GM19239 (cell line): ENCODE measurements around the gene DUSP5.
A peak's percentile ranks its signal among the peaks of the same experiment; 100 is the strongest.
"Not testable (repeated sequence)": the region's sequence is repeated elsewhere in the genome, so short reads cannot be mapped to it uniquely, and the experiment has no call there.

Experiments
- DNase-seq: peaks from one replicate; pipeline ENCODE4 v3.0.0; 2011; ENCODE audit warnings: low spot score; ENCODE audit not compliant: insufficient read length
- FAIRE-seq: peaks from 2 replicates; lab custom pipeline; 2011; peaks lifted over from hg19 to GRCh38; lab: Jason Lieb, UNC

DUSP5 gene

DNA sequence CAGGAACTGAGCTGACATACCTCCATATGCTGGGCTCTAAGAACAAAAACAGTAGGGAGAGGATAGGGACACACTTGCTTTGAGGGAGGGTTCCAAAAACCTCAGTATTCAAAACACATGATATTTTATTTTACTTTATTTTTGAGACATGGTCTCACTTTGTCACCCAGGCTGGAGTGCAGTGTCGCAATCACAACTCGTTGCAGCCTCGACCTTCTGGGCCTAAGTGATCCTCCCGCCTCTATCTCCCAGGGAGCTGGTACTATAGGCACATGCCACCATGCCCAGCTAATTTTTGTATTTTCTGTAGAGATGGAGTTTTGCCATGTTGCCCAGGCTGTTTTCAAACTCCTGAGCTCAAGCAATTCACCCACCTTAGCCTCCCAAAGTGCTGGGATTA is 34.9 kb downstream of the DUSP5 start:
- FAIRE-seq, DNase-seq: not testable (repeated sequence)

DNA sequence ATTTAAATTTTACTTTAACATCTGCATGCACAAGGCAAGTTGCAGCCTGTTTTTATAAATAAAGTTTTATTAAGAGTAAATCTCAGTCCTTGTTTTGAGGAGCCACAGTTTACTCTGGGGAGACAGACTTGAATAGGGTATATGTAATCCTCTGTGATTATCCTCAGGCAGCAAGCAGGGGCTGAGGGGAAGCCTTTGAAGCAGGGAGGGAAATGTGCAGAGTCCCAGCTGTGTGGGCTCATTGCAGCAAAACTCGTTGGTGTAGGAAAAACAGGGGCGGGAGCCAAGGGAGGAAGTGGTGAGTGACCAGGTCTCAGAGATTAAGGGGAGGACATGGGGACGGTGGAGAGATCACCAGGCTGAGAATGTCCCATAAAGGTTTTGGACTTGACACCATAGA is 35.4 kb downstream of the DUSP5 start:
- FAIRE-seq, result peak; percentile 73
- DNase-seq, result no peak

DNA sequence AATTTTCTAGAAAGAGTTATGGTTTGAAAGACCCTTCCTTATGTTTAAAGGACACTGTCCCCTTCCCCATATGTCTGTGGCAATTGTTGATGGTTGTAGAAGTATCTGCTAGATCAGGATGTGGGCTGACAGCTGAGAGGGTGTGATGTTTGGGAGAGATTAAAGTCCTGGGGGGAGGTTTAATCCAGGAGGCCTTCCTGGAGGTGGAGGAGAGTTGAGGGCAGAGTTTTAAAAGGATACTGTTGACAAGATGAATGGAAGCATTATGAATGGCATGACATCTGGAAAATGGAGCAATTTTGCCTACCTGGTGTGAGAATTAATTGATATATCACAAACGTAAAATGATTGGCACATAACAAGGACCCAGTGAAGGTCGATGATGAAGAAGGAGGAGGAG is 36.9 kb downstream of the DUSP5 start:
- DNase-seq (no peak), FAIRE-seq (no peak)

DNA sequence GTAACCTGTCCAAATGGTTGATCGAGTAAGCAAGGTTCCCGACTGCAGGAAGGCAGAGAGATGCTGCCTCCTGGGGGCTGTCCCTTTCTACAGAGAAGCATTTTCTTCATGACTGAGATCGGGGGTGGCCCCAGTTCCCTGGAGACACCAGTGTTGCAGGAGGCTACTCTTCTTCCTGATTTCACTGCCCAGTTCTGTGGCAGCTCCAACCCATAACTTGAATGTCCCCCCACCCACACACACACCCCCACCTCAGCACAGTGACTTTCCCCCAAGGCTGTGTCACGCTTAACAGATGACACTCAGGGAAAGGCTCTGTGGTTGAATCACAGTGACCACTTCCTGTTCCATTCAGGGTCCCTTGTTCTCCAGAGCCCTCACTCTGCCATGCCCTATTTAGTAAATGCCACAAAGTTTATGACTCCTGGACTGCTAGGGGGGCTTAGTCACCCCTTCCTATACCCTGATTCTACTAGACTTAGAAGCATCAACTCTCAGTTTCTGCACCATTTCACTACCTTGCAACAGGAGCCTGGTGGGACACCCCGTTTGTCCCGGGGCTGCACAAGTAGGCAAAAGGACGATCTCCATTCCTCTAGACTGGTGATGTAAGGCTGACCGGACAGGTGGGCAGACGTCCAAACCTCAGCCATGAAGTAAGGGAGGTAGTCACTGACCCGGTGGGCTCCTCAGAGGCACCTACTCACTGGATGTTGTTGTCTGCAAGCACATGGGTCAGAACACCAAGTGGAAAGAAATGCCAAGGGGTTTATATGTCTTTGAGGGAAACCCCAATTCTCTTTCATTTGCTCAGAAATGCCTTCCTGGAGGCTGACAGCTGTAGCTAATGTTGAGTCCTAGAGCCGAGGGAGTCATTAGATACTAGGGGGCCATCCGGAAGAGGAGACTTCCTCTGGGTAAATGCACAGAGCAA is 38.5 kb downstream of the DUSP5 start:
- FAIRE-seq, result peak; percentile 96
- DNase-seq, result no peak

DNA sequence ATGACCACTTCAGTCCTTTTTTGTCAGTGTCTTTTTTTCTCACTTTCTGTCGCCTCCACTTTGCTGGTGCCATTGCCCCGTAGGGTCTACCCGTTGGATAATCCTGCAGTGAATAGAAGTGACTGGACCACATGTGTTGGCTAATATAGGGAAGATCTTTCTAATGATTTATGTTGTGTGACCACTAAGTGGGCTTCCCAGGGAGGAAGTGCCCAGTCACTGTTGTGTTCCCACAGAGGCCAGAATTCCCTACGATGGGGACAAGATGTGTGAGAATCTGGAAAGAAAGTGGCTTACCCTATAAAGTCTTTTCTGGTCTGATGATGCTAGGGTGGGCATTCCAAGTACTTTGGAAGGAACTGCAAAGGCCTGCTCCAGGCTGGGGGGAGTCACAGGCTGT is 41.4 kb downstream of the DUSP5 start:
- no peak for FAIRE-seq
- no peak for DNase-seq

DNA sequence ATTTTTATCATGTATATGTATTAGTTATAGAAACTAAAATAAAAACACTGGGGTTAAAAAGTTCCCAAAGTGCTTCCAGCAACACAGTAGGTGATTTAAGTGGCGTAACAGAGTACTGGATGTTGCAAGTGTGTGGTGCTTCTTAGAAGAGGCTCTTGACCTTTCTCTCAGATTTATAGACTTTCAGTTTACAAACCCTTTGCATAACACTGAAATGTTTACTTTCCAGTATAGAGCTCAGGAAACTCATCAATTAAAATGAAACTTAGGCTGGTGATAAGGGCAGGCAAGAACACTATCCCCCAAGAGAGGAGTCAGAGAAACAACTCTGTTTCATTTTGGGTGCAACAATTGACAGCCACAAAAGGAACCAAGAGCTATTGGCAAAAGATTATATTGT is 42.3 kb downstream of the DUSP5 start:
- DNase-seq, result no peak

DNA sequence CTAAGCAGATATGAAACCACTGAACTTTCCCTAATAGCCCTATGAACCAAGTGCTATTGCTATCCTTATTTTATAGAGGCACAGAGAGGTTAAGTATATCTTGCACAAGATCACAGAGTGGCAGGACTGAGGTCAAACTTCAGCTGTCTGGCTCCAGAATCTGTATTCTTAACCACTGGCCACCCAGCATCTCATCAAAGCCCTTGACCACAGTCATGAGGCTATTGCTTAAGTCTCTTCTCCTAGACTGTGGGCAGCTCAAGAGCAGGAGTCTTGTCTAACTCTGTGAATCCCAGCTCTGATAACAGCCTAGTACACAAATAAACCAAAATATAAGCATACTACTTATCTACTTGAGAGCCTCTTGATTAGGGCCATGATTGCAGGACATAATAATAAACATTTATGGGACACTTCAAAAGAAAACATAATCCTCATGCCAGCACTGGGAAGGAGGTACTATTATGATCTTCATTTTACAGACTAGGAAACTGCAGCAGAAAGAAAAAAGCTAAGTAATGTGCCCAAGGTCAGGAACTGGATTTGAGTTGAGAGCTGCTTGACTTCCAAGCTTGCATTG is 47.3 kb downstream of the DUSP5 start:
- DNase-seq (no peak), FAIRE-seq (peak; percentile 23)

More for the DNA sequence above, 42.3 kb downstream of the DUSP5 start:
- peak; percentile 26 for FAIRE-seq

DNA sequence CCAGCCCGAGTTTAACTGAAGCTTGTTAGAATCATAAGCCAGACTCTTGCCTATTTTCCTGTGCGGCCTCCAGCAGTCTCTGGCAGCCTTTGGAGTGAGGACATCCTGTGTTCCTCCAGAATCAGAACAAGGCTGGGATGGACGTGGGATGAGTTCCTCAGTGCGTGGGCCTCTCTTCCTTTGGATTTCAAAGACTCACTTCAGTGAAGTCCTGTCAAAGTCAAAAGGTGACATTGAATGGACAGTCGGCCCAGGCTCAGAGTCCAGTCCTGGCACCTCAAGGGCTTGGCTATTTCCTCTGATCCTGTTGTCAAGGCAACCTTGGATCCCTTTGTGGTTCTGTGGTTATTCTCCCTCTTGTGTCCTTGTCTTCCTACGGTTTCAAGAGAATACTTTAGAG is 48.4 kb downstream of the DUSP5 start:
- FAIRE-seq, result no peak
- no peak for DNase-seq

DNA sequence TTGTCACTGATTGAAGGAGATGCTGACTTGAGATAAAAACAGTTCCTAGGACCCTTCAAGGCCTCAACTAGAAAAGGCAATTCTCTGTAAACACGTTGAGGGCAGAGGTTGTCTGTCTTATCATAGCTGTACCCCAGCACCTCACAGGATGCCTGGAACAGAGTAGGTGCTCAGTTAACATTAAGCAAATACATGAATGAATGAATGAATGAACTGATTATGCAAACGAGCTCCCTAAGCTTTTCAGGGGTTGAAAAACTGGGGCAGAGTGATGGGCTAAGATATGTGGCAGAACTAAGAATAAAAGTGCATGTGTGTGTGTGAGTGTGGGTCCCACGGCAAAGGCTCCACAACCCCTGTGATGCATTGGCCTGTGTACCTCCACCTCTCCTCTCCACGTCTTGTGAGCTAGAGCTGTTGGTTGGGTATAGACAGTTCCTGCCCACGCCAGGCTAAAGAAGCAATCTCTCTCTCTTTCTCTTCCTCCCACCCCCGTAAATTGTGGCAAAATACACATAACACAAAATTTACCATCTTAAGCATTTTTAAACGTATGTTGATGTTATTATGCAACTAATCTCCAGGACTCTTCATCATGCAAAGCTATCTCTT is 48.9 kb downstream of the DUSP5 start:
- DNase-seq (no peak), FAIRE-seq (no peak)

DNA sequence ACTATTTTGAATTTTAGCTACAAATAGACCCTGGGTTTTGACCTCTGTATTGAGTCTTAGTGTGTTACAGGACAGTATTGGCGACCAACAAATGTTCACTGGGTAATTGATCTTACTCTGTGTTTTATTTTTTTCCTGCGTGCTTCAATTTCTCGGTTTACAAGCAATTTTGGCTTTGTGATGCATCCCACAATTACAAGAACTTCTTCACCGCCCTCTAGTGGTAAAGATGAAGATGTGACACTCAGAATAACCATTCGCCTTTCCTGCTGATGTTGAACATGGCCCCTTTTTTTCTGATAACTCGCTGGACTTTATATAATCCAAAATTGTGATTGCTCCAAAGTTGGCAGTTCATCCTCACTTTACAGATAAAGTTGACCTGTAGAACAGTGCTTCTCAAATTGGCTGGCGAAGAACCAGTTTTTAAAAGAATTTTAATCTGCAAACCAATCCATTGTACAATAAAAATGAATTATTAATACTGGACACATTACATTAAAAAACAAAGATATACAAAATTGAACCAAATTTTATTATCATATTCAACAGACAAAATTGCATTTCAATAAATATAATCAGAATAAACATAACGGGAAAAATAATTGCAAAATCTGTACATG is 49.5 kb downstream of the DUSP5 start:
- FAIRE-seq, result peak; percentile 93

DNA sequence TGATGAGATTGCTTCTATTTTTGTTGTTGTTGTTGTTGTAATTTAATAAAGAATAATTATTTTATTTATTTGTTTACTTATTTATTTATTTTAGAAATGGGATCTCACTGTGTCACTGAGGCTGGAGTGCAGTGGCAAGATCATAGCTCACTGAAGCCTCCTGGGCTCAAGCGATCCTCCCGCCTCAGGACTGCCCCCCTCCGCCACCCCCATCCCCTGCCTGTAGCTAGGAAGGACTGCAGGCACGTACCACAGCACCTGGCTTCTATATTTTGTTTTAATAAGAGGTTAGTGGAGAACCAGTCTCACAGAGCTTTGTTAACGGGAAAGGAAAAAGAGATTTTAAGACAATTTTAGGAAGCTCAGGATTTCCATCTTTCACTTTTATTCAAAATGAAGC is 50.3 kb downstream of the DUSP5 start:
- FAIRE-seq (no peak), DNase-seq (no peak)

More for the DNA sequence above, 49.5 kb downstream of the DUSP5 start:
- no peak for DNase-seq

DNA sequence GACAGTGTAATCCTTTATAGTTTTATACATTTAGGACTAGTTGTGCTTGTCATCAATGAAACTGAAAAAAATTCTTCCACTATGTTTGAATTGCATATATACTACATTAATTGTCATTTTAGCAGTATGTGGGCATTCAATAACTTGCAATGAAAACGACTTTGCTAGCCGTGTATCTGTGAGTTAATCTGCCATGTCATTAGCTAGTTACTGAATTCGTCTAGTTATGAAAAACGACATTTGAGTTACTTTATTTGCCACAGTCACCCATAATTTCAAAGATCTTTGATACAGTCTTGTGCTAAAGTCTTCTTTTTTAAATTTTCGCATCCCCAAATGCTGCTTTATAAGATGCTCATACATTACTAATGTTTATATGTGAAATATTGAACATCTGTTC is 51.5 kb downstream of the DUSP5 start:
- DNase-seq, result no peak
- FAIRE-seq, result no peak

DNA sequence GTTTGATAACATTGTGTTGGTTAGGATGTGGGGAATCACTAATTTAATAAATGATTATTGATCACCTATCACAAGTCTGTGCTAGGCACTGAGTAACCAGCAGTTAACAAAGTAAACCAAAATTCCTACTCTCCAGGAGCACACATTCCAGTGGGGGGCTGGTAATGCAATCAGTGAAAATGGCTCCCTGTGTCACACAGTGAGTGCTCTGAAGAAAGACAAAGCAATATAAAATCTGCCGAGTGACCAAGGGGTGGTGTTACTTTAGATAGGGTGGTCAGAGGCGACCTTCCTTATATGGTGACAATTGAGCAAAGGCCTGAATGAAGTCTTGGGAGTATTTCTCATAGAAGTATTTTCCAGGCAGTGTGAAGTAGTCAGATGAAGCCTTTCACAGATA is 56.2 kb downstream of the DUSP5 start:
- no peak for DNase-seq
- FAIRE-seq, result no peak

DNA sequence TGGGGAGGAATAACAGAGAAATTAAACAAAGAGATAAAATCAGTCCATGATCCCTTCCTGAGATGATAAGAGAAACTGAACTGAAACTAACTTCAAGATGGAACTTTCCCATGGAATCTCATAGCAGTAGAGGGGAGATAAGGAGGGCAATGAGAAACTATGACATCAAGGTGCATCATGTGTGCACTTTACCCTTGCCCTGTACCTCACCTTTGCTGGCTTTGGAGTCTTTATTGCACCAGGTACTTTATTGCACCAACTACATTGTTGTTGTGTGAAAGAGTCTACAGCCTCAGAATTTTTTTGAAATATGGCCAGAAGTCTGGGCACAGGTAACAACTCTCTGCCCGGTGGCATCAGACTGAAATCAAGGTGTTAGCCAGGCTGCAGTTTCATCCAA is 58.6 kb downstream of the DUSP5 start:
- FAIRE-seq, result no peak
- no peak for DNase-seq

DNA sequence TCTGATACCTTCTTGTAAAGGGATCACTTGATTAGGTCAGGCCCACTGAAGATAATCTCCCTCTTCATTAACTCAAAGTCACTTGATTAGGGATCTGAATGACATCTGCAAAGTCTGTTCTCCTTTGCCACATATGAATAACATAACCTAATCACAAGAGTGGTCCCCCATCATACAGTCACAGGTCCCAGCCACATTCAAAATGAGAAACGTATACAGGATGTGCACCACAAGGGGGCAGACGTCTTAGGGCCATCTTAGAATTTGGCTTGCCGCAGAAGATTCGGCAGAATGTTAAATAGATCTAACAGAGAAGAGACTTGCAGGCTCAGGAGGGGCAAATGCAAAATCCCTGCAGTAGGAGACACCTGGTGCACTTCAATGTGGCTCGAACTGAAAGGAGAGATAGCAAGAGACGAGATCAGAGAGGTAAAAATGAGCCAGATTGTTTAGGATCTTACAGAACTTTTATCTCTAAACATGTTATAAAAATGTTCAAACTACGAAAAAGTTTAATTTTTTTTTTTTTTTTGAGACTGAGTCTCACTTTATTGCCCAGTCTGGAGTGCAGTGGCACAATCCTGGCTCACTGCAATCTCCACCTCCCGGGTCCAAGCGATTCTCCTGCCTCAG is 59.4 kb downstream of the DUSP5 start:
- DNase-seq (peak; percentile 5), FAIRE-seq (peak; percentile 82)

DNA sequence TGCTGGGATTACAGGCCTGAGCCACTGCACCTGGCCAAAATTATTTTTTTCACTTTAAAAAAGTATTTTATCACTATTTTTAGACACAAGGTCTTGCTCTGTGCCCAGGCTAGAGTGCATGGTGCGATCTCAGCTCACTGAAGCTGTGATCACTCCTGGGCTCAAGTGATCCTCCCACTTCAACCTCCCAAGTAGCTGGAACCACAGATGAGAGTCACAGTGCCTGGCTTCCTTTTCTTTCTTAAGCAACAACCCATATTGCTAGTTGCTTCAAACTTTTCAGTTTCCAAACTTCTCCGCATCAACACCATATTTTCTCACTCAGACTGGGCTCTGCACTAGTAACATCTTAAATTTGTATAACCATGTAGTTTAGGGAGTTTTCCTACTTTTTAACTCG is 60.3 kb downstream of the DUSP5 start:
- FAIRE-seq (no peak), DNase-seq (no peak)

DNA sequence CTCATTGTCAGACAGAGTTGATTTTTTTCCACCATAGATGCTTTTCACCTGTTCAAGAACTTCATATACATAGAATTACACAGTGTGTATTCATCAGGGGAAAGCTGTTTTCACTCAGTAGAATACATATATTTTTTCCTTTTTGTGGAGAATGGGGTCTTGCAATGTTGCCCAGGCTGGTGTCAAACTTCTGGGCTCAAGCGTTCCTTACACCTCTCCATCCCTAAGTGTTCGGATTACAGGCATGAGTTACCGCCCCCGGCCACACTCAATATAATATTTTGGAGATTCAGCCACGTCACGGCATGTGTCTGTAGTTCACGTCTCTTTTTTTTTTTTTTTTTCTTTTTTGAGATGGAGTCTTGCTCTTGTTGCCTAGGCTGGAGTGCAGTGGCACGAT is 62.3 kb downstream of the DUSP5 start:
- FAIRE-seq, result no peak

More for the DNA sequence above, 62.3 kb downstream of the DUSP5 start:
- DNase-seq, result no peak
